GM12874 (cell line): ENCODE results near the gene MON1A.

ENCODE experiments used
- CTCF ChIP-seq: IDR thresholded peaks from 2 replicates; pipeline ENCODE4 v1.5.1; 2011; ENCODE audit warnings: low read depth, mild to moderate bottlenecking, control low read depth, low read length, moderate library complexity; ENCODE audit not compliant: insufficient read depth

Gene MON1A

DNA sequence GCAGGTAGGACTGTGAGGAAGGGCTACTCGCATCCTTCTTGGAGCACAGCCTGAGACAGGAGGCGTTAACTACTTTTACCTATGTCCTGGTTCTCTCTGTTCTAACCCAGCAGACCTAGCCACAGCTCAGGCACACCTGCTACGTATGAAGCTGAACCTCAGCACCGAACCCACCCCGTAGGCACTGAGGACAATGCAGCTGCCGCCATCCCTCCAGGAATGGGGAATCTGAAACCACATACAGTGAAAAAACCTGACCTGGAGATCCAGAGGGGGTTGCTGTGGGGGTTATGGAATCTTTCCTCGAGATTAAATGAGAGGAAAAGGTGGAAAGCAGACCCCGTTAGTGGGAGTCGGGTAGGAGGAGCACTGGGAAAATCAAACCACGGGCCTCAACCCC is 40.3 kb downstream of the MON1A start:
- TF ChIP-seq CTCF = no peak

DNA sequence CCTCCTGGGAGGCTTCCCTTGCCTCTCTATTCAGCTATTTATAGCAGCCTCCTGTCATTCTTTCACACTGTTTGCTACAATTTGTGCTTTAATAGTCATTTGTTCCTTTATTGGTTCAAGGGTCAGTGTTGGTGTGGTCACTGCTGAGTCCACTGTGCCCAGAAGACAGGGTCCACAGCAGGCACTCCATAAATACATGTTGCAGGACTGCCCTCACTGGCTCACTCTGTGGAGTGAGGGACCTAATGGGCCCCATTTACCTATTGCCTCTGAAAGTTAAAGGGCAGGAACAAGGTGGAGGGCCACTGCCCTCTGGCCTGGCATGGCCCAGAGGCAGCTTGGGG is 42.7 kb downstream of the MON1A start:
- TF ChIP-seq CTCF = no peak

DNA sequence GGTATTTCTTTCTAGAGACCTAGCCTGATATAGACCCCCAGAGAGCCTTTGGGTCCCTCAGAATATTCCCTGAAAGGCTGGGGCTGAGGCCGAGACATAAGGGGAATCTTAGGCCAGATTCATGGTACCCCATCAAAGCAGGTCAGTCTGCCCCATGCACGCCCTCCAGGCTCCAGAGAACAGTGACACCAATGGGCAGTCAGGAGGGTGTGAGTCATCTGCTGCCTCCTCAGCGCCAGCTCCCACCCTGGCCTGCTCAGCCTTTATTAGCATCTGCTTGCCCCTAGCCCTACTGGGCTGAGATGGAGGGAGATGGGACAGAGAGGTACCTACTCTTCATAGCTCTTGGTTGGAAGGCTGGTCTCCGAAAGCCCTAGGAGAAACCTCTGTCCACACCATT is 45.6 kb downstream of the MON1A start:
- no peak for TF ChIP-seq CTCF

DNA sequence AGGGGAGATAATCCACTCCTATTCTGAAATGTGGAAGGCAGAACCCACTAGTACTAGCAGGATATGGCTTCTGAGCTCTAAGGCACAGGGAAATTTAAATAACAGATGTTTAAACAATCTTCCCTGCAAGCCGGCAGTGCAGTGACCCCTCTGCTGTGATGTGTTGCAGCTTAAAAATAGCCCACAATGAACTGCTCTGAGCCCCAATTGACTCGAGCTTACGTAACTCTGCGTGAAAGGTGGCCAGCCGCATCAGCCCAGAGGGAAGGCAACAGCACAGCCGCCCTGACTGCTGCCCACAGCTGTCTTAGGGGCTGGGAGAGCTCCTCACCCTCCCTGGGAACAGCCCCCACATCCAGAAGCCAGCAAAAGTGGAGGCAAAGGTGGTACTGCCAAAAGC is 47.4 kb downstream of the MON1A start:
- TF ChIP-seq CTCF = no peak

DNA sequence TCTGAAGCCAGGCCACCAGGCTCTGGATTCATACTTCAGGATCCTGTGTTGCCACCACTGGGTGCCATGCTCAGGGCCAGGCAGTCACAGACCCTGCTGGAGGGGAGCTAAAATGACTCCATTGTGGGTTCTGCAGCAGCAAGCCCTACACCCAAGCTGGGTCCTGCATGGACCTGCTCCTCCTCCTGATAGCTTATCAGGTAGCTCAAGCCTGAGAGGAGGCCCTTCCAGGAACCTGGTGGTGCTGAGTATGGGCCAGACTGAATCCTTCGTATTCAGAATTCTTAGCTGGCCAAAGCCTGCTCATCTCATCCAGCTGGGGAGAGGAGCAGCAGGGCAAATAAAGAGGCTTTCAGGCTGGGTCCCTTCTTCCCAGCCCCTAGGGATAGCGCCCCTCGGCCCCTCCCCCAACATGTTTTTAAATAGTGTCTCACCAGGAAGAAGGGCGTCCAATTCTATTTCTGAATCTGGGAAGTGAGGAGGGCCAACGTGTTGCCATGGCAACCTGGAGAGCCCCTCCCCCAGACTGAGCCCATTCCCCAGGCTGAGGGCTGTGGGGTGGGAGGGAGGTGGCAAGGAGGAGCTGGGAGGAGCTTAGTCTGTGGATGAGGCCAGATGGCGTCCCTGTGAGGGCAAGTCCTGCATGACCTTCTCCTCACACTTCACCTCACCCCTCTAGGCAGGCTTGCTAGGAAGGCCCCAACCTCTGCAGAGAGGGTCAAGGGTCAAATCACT is 48.9 kb downstream of the MON1A start:
- TF ChIP-seq CTCF = no peak

- no peak for TF ChIP-seq CTCF
These were observed 49.9 kb downstream of the MON1A start for GRCh38 chr3:49879721-49880120.

DNA sequence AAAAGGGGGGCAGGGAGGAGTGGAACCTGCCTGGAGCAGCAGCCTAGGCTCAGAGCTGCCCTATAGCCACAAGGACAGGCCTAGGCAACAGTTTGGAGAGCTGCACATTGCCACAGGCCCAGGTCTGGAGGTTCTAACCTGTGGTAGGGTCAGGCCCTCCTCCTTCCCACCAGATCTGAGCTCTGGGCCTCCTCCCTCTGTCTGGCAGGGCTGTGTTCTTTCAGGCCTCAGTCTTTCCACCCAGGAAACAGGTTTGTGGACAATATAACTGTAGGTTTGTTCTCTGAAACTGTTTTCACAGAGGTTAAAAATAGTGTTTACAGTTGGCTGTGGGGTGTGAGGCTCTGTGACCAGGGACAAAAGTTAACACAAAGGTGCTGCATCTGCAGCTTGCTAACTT is 50.9 kb downstream of the MON1A start:
- no peak for TF ChIP-seq CTCF

GRCh38 chr3:49877716-49878115 is 51.9 kb downstream of the MON1A start:
- TF ChIP-seq CTCF = no peak
